ENCODE measurements around the gene EMP3.
"Not testable (repeated sequence)": the region's sequence is repeated elsewhere in the genome, so short reads cannot be mapped to it uniquely, and the experiment has no call there.

Gene EMP3

DNA sequence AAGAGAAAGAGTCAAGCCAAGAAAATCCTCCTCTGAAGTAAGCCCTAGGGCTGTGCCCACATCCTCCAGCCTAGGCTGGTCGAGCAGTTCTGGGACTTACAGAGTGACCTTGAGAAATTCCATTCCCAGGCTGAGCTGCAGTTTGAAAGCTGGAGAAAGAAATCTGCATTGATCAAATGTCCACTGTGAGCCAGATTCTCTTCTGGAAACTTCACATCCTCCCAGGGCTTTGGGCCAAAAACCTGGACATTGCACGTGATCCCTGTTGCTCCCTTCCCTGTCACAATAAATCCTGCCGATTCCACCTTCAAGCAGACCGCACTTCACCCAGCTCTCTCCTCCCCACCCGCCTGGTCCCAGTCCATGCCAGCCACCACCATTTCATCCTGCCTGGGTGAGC is 22.7 kb downstream of the EMP3 start:
- no peak for DNase-seq (ENCODE audit: low spot score)

GRCh38 chr19:48348737-48349136 is 23.4 kb downstream of the EMP3 start:
- no peak for DNase-seq (ENCODE audit: low spot score)

DNA sequence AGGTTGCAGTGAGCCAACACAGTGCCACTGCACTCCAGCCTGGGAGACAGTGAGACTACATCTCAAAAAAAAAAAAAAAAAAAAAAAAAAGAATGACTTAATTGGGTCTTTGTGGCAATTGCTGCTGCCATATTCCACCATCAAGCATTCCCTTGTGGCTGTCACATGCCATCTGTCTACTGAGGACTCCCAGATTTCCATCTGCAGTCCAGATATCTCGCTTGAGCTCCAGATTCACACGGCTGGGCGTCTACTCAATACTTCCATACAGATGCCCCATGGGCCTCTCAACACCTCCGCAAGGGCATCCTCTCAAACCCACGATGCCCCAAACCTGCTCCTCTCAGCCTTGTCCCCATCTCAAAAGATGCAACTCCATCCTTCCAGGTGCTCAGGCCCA is 25.5 kb downstream of the EMP3 start:
- DNase-seq (ENCODE audit: low spot score) = no peak

GRCh38 chr19:48351341-48351752 is 26.0 kb downstream of the EMP3 start:
- peak; percentile 31 for DNase-seq (ENCODE audit: low spot score)

GRCh38 chr19:48353677-48354076 is 28.3 kb downstream of the EMP3 start:
- DNase-seq (ENCODE audit: low spot score) = no peak

- DNase-seq (ENCODE audit: low spot score) = no peak
Observed at GRCh38 chr19:48354332-48354992, 29.1 kb downstream of the EMP3 start.

DNA sequence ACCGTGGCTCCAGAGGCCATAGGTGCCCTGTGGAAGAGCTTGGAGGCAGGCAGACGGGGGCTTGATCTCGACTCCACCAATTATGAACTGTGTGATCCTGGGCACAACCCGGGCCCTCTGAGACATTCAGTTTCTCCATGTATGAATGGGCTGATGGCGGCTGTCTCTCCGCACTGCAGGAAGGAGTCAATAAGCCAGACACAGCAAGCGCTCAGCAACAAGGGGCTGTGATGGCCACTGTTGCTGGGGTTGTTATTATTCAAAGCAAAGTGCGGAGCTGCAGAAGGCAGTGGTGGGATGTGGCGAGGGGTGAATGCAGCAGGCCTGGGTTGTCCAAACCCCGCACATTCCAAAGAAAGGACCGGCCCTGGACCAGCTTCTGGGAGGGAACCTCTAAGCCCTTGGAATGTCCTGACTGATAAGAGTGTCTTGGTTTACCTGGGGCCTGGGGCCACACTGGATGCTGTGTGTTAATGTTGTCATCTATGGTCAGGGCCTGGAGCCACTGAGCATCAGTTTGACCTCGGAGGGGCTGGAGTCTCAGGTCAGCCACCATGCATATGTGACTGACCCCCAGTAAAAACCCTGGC is 30.1 kb downstream of the EMP3 start:
- no peak for DNase-seq (ENCODE audit: low spot score)

- no peak for DNase-seq (ENCODE audit: low spot score)
Observed at GRCh38 chr19:48359123-48359522, 33.8 kb downstream of the EMP3 start.

GRCh38 chr19:48361912-48362311 is 36.6 kb downstream of the EMP3 start:
- no peak for DNase-seq (ENCODE audit: low spot score)

- peak; percentile 96 for DNase-seq (ENCODE audit: low spot score)
Observed at GRCh38 chr19:48362716-48363499, 37.6 kb downstream of the EMP3 start.

GRCh38 chr19:48363500-48363809 is 38.1 kb downstream of the EMP3 start:
- no peak for DNase-seq (ENCODE audit: low spot score)

- peak; percentile 100 for DNase-seq (ENCODE audit: low spot score)
Observed at GRCh38 chr19:48363810-48364597, 38.7 kb downstream of the EMP3 start, which contains the start of the genes SYNGR4 and TMEM143. Gene SYNGR4, plus strand, starts transcription at chr19:48364367. Its CDS starts 1,476 bp downstream, at chr19:48365843. Gene TMEM143, minus strand, starts transcription at chr19:48363940. Its CDS starts 20 bp downstream, at chr19:48363920.

DNA sequence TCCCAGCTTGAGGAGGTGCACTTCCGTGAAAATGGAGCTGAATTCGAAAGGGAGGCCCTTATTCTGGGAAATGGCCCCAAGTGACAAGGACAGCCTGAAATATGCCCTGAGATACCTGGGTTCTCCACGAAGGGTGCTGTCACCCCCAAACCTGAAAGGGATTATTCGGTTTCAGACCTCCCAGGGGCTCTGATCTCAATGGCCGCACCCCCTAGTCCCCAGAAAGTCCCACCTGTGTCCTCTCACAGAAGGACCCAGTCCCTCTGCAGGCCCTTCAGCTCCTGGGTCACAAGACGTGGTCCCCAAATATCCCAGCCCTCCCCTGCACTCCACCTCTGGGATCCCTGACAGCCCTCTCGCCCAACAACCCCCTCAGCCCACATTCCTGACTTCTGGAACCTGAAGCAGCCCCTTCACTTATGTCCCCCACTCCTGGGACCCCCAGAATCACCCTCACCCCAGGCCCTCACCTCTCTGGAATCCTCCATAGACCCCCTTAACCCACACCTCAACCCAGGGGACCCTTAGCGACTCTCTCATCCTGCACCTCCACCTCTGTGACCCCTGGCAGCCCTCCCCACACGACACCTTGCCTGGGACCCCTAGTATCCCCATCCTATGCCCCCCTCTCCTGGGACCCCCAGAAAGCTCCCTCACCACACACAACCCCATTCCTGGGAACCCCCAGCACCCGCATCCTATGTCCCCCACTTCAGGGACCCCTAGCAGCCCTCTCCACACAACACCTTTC is 39.4 kb downstream of the EMP3 start:
- DNase-seq (ENCODE audit: low spot score) = peak; percentile 8

DNA sequence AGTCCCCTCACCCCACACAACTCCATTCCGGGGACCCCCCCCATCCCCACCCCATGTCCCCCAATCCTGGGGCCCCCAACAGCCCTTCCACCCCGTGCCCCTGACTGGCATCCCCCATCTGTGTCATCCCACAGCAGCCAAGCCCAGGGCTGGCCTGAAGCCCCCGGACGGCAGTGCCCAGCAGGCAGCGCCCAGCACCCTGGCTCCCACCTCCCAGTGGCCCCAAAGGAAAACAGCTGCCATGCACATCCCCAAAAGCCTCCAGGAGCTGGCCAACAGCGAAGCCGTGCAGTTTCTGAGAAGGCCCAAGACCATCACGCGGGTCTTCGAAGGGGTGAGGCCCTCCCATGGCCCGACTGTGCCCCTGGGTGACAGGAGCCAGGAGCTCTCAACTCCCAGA is 40.2 kb downstream of the EMP3 start:
- DNase-seq (ENCODE audit: low spot score) = no peak

GRCh38 chr19:48367855-48368254 is 42.5 kb downstream of the EMP3 start:
- no peak for DNase-seq (ENCODE audit: low spot score)

DNA sequence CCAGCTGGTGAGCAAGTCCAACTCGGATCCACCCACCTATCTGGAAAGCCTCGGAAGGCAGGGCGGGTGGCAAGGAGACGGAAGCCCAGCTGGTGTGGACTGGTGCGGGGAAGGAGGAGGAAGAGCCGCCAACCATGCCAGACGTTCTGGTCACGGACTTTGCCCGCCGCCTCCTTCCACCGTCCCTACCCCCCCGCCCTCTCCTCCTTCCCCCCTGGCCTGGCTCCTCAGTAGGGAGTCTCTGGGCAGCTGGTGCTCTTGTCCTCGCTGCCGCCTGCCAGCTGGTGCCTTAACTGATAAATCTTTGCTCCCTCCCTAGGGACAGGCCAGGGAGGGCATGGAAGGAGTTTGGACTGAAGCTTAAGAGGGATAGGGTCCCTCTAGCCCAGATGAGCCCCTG is 43.6 kb downstream of the EMP3 start:
- DNase-seq (ENCODE audit: low spot score) = no peak

- no peak for DNase-seq (ENCODE audit: low spot score)
Observed at GRCh38 chr19:48370955-48371354, 45.6 kb downstream of the EMP3 start.

GRCh38 chr19:48371367-48371766 is 46.0 kb downstream of the EMP3 start:
- DNase-seq (ENCODE audit: low spot score) = no peak

GRCh38 chr19:48371771-48372170 is 46.4 kb downstream of the EMP3 start:
- DNase-seq (ENCODE audit: low spot score) = not testable (repeated sequence)

DNA sequence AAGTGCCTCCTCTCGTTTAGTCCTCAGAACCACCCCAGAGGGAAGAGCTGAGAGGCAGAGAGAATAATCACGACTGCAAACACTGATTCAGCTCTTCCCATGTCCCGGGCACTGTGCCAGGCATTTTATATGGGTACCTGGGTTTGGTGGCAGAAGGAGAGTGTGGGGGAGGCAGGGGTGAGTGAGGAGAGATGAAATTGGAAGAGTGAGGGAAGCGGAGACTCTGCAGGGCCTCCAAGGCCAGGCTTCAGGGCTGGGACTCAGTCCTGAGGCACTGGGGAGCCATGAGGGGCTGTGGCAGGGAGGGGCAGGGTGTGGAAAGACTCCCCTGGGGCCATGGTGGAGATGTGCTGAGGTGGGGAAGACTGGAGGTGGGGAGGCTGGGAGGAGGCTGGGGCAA is 47.6 kb downstream of the EMP3 start:
- DNase-seq (ENCODE audit: low spot score) = no peak

- no peak for DNase-seq (ENCODE audit: low spot score)
Observed at GRCh38 chr19:48373567-48373966, 48.2 kb downstream of the EMP3 start.

DNA sequence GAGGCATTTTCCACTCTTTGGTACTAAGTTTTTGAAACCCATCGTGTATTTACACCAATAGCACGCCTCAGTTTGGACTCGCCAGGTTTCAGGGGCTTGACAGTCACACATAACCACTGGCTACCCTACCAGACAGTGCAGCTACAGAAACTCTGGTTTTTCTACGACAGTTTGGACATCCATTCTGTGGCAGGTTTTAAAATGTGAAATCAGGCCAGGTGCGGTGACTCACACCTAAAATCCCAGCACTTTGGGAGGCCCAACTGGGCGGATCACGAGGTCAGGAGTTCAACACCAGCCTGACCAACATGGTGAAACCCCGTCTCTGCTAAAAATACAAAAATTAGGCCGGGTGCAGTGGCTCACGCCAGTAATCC is 52.8 kb downstream of the EMP3 start:
- DNase-seq (ENCODE audit: low spot score) = no peak

All from globus pallidus (tissue), 1 donor.